Mucosa of descending colon (tissue), 3 donors: ENCODE results near the gene BTG1. TPM values are rescaled to one million over a fixed set of nuclear protein-coding genes. Genes with fewer than 3 reads are reported as not detected.

Source experiments
- ATAC-seq: fragments of 200-7000 bp; cut with Tn5 transposase; one replicate; pipeline ENCODE4 v1.9.1; 2020; ENCODE audit warnings: mild to moderate bottlenecking, moderate library complexity
- DNase-seq, 3 donors: peaks; one replicate each; pipeline ENCODE4 v3.0.0-alpha.2; 2020
- H3K36me3 ChIP-seq: fragments of 200-600 bp; one replicate; pipeline ENCODE4 v1.8.0; 2021; ENCODE audit warnings: low read depth, mild to moderate bottlenecking
- H3K4me1 ChIP-seq: fragments of 200-600 bp; one replicate; pipeline ENCODE4 v1.8.0; 2021; ENCODE audit warnings: low read depth, mild to moderate bottlenecking
- H3K4me3 ChIP-seq: fragments of 200-600 bp; one replicate; pipeline ENCODE4 v1.8.0; 2021; ENCODE audit warnings: mild to moderate bottlenecking
- H3K9me3 ChIP-seq: fragments of 200-600 bp; one replicate; pipeline ENCODE4 v1.8.0; 2021; ENCODE audit warnings: mild to moderate bottlenecking
- CTCF ChIP-seq: fragments of 200-600 bp; IDR thresholded peaks from one replicate; pipeline ENCODE4 v1.8.0; 2022; ENCODE audit warnings: antibody characterized with exemption, mild to moderate bottlenecking
- intact Hi-C, 2 donors: fragments of 100-400 bp; cut with DNase I in 1 of 2; cut with micrococcal nuclease in 1 of 2; formaldehyde crosslinking; loops; one replicate each; pipeline versions ENCODE4 v1.11.0 to v1.11.1; 2022; cut with DNase I, micrococcal nuclease
- total RNA-seq, 3 donors: library from RNA; stranded (reverse); fragmentation: NEBNext Ultra II Directional in 2 of 3; extraction: Animal tissue kit (Norgen Biotek cat#: 25700) in 2 of 3; gene quantifications; one replicate each; pipeline versions ENCODE4 v1.2.1 to v1.2.4, GENCODE V29; 2021 to 2023
- donor health status: DM: no; HTN: no; CAD: no; lungs with moderate emphysema.
- donor health status: DM: no; HTN: no; CAD: no.
- donor health status: DM: no; HTN: yes; CAD: no.

The BTG1 gene
- total RNA-seq, 3 donors from 2014 or later, result 124 to 176 (median 147) TPM

- intact Hi-C loops, result loop anchor here (5.0 to 10.0 kb wide), 4 partner anchors 114 to 433 kb away; no protein-coding TSS in a partner anchor
- peak overlapping the region; percentile 9 for H3K4me3 ChIP-seq
- H3K4me1 ChIP-seq, result peaks cover 18% of the 10 kb centered on the region
- H3K9me3 ChIP-seq, result no peaks in the 10 kb centered on the region
- TF ChIP-seq CTCF, result no peak
- peaks cover 5% of the 10 kb centered on the region for H3K36me3 ChIP-seq
- no peak for DNase-seq
- ATAC-seq, result no peak
These were observed 4.0 kb downstream of the BTG1 start for GRCh38 chr12:92141591-92142121.

GRCh38 chr12:92140896-92141536 is 4.6 kb downstream of the BTG1 start:
- H3K4me1 ChIP-seq, result peaks cover 18% of the 10 kb centered on the region
- ATAC-seq (no peak), DNase-seq (no peak)

GRCh38 chr12:92140156-92140555 is 5.5 kb downstream of the BTG1 start:
- H3K4me1 ChIP-seq, result peaks cover 19% of the 10 kb centered on the region
- H3K36me3 ChIP-seq, result no peaks in the 10 kb centered on the region
- intact Hi-C loops, result loop anchor here (5.0 to 10.0 kb wide), 4 partner anchors 113 to 435 kb away; no protein-coding TSS in a partner anchor
- TF ChIP-seq CTCF, result no peak
- DNase-seq, result no peak
- no peaks in the 10 kb centered on the region for H3K9me3 ChIP-seq
- H3K4me3 ChIP-seq, result peak overlapping the region; percentile 4
- ATAC-seq, result no peak

More at GRCh38 chr12:92140896-92141536, 4.6 kb downstream of the BTG1 start:
- Histone ChIP-seq H3K4me3 (peak overlapping the region; percentile 9), H3K9me3 (no peaks in the 10 kb centered on the region), H3K36me3 (peaks cover 4% of the 10 kb centered on the region)
- intact Hi-C loops, result loop anchor here (5.0 to 10.0 kb wide), 4 partner anchors 114 to 434 kb away; no protein-coding TSS in a partner anchor
- no peak for TF ChIP-seq CTCF

GRCh38 chr12:92139634-92140150 is 6.0 kb downstream of the BTG1 start:
- ATAC-seq, result no peak
- Histone ChIP-seq H3K4me1 (peaks cover 23% of the 10 kb centered on the region), H3K36me3 (no peaks in the 10 kb centered on the region), H3K9me3 (no peaks in the 10 kb centered on the region), H3K4me3 (peak overlapping the region; percentile 4)
- intact Hi-C loops, result loop anchor here (5.0 to 10.0 kb wide), 4 partner anchors 112 to 435 kb away; no protein-coding TSS in a partner anchor
- DNase-seq, result no peak
- TF ChIP-seq CTCF, result no peak

- TF ChIP-seq CTCF, result no peak
- H3K9me3 ChIP-seq, result no peaks in the 10 kb centered on the region
- peaks cover 27% of the 10 kb centered on the region for H3K4me1 ChIP-seq
- H3K36me3 ChIP-seq, result no peaks in the 10 kb centered on the region
- ATAC-seq (no peak), DNase-seq (no peak)
- no peak overlapping the region for H3K4me3 ChIP-seq
- intact Hi-C loops, result no loop called here
These were observed 7.0 kb downstream of the BTG1 start for GRCh38 chr12:92138626-92139025.
